GM23338 (cell line): Measurements from ENCODE around the gene TINAGL1.

Experiments used
- CTCF ChIP-seq, 2 experiments: fragments of 200-600 bp in 1 of 2; sonication (generic) in 1 of 2; conservative IDR thresholded peaks; 2 replicates each; pipeline versions ENCODE4 v1.5.1 to v1.6.1; 2016 to 2017; ENCODE audit warnings: antibody characterized with exemption in 2 of 2, low read depth in 2 of 2, mild to moderate bottlenecking in 2 of 2, moderate library complexity in 1 of 2
- ETS1 ChIP-seq: IDR thresholded peaks from 2 replicates; pipeline ENCODE4 v1.6.1; 2016; ENCODE audit warnings: antibody characterized with exemption
- EZH2 ChIP-seq: fragments of 200-600 bp; sonication (generic); IDR thresholded peaks from one replicate; pipeline ENCODE4 v1.8.0; 2017; ENCODE audit warnings: antibody characterized with exemption, mild to moderate bottlenecking, low read depth; ENCODE audit not compliant: unreplicated experiment
- EZH2phosphoT487 ChIP-seq: fragments of 200-600 bp; sonication (generic); IDR thresholded peaks from one replicate; pipeline ENCODE4 v1.8.1; 2018; ENCODE audit warnings: antibody characterized with exemption; ENCODE audit not compliant: unreplicated experiment
- JUNB ChIP-seq: IDR thresholded peaks from one replicate; pipeline ENCODE4 v1.6.1; 2016; ENCODE audit warnings: antibody characterized with exemption; ENCODE audit not compliant: unreplicated experiment
- NANOG ChIP-seq: IDR thresholded peaks from 2 replicates; pipeline ENCODE4 v1.6.1; 2016; ENCODE audit warnings: antibody characterized with exemption, borderline replicate concordance
- POLR2AphosphoS5 ChIP-seq: IDR thresholded peaks from 2 replicates; pipeline ENCODE4 v1.6.1; 2016; ENCODE audit warnings: antibody characterized with exemption, low read depth
- REST ChIP-seq: IDR thresholded peaks from one replicate; pipeline ENCODE4 v1.6.1; 2018; ENCODE audit warnings: antibody characterized with exemption; ENCODE audit not compliant: unreplicated experiment
- ZNF114 ChIP-seq: fragments of 250-450 bp; sonication (Bioruptor Pico); IDR thresholded peaks from 2 replicates; pipeline ENCODE4 v1.5.0; 2020; ENCODE audit warnings: mild to moderate bottlenecking, moderate library complexity
- ZNF331 ChIP-seq: fragments of 250-450 bp; sonication (Bioruptor Pico); IDR thresholded peaks from 2 replicates; pipeline ENCODE4 v1.5.0; 2020; ENCODE audit warnings: low read depth, mild to moderate bottlenecking, moderate library complexity

- TF ChIP-seq CTCF (conservative IDR thresholded peaks at IDR 0.05; ENCODE audit: low read depth in 2 of 2), result no peak
- no peak for TF ChIP-seq EZH2
- no peak for TF ChIP-seq EZH2phosphoT487
- no peak for TF ChIP-seq REST
- TF ChIP-seq POLR2AphosphoS5, result no peak
- no peak for TF ChIP-seq ETS1
- no peak for TF ChIP-seq ZNF114 (CRISPR knock-in tag)
- no peak for TF ChIP-seq JUNB
- TF ChIP-seq NANOG, result no peak
- TF ChIP-seq ZNF331 (CRISPR knock-in tag), result no peak
Observed at GRCh38 chr1:31573261-31573660, 3.1 kb upstream of the TINAGL1 start.
